ENCODE measurements around the gene CEMIP.

The CEMIP gene

DNA sequence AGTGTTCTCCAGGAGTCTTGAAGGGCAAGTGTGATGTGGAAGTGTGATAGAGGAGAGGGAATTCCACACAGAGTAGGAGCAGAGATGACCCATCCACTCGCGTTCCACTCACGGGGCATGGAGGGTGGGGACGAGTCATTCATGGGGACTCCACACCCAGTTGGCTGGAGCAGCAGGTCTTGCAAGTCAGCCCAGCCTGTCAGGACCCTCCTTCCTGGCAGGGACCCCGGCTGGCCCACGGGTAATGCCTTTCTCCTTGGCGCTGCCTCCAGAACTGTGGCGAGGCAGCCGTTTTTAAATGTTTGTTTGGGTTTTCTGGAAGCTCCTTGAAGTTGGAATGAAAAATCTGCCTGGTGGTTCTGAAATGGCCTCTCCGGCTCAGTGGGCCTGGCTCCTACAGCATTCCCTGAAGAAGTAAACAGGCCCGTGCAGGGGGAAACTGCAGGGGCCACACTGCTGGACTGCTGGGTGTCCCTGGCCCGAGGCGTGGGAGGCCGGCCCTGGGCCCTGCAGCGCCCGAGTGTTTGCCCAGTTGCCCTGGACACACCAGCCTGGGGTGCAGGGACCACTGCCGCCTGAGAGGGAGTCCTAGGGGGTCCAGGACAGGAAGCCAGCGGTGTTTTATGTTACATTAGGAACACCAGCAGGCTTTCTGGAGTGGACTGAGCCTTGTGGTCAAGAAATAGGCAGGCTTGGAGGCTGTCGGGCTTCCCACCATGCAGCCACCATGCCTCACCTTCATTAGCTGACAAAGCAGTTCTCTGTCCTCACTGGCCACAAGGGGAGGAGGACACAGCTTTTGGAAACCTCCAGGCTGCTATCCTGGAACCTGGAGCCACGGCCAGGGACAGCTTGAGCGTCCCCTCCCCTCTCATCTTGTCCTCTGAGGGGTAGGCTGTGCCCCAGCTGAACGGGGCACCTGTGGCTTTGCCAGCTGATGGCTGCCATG, 61.3 kb downstream of the CEMIP start:
- TF ChIP-seq ZNF600 (tag by site-specific recombination; IDR thresholded peaks at IDR 0.05) = no peak
- no peak for TF ChIP-seq ZBTB17 (tag by site-specific recombination; IDR thresholded peaks at IDR 0.05)
- TF ChIP-seq ZFP69B (tag by site-specific recombination; IDR thresholded peaks at IDR 0.05) = no peak
- TF ChIP-seq ZNF488 (tag by site-specific recombination; IDR thresholded peaks at IDR 0.05) = no peak
- no peak for TF ChIP-seq ZFP37 (tag by site-specific recombination; IDR thresholded peaks at IDR 0.05)
- TF ChIP-seq ZNF548 (tag by site-specific recombination; IDR thresholded peaks at IDR 0.05) = no peak
- no peak for TF ChIP-seq KLF1 (tag by site-specific recombination; IDR thresholded peaks at IDR 0.05)
- TF ChIP-seq ZFP3 (tag by site-specific recombination; IDR thresholded peaks at IDR 0.05; ENCODE audit: low read depth) = no peak
- TF ChIP-seq ZNF16 (tag by site-specific recombination; IDR thresholded peaks at IDR 0.05; ENCODE audit: low read depth) = no peak
- Histone ChIP-seq H3K4me1 (ENCODE audit: control insufficient read depth, insufficient read depth, low read length) (no peaks in the 10 kb centered on the region), H3K36me3 (ENCODE audit: control insufficient read depth in 2 of 2, insufficient read depth in 1 of 2, low read length in 2 of 2) (no peaks in the 10 kb centered on the region), H3K27ac (ENCODE audit: extremely low read depth, low read depth, low read length) (no peak overlapping the region), H3K4me3 (ENCODE audit: low read depth, low read length) (no peak overlapping the region), H3K9me3 (ENCODE audit: control insufficient read depth, insufficient read depth, low read depth, low read length) (no peaks in the 10 kb centered on the region)
- ChIA-PET POLR2A (no interaction called here), CTCF (no interaction called here)

GRCh38 chr15:80841541-80841940, 62.4 kb downstream of the CEMIP start:
- no peak overlapping the region for H3K27ac ChIP-seq (ENCODE audit: extremely low read depth, low read depth, low read length)
- POLR2A ChIA-PET = no interaction called here
- TF ChIP-seq ZNF555 (tag by site-specific recombination; conservative IDR thresholded peaks at IDR 0.05) (no peak), ZNF175 (tag by site-specific recombination; IDR thresholded peaks at IDR 0.05) (no peak)
- H3K36me3 ChIP-seq (ENCODE audit: control insufficient read depth in 2 of 2, insufficient read depth in 1 of 2, low read length in 2 of 2) = no peaks in the 10 kb centered on the region
- H3K4me1 ChIP-seq (ENCODE audit: control insufficient read depth, insufficient read depth, low read length) = no peaks in the 10 kb centered on the region
- H3K4me3 ChIP-seq (ENCODE audit: low read depth, low read length) = no peak overlapping the region
- no peaks in the 10 kb centered on the region for H3K9me3 ChIP-seq (ENCODE audit: control insufficient read depth, insufficient read depth, low read depth, low read length)
- CTCF ChIA-PET = no interaction called here

GRCh38 chr15:80844011-80844732, 65.0 kb downstream of the CEMIP start:
- Histone ChIP-seq H3K4me1 (ENCODE audit: control insufficient read depth, insufficient read depth, low read length) (no peaks in the 10 kb centered on the region), H3K27ac (ENCODE audit: extremely low read depth, low read depth, low read length) (no peak overlapping the region), H3K4me3 (ENCODE audit: low read depth, low read length) (no peak overlapping the region), H3K9me3 (ENCODE audit: control insufficient read depth, insufficient read depth, low read depth, low read length) (no peaks in the 10 kb centered on the region), H3K36me3 (ENCODE audit: control insufficient read depth in 2 of 2, insufficient read depth in 1 of 2, low read length in 2 of 2) (no peaks in the 10 kb centered on the region)
- ChIA-PET POLR2A (no interaction called here), CTCF (interaction anchor here (0.6 kb wide), 1 partner anchor 202 kb away, joined by 3 read pairs; no protein-coding TSS in a partner anchor)
- TF ChIP-seq RBAK (tag by site-specific recombination; IDR thresholded peaks at IDR 0.05) (no peak), ZNF157 (tag by site-specific recombination; IDR thresholded peaks at IDR 0.05) (no peak), ZBTB20 (tag by site-specific recombination; IDR thresholded peaks at IDR 0.05) (no peak), ZNF558 (tag by site-specific recombination; IDR thresholded peaks at IDR 0.05) (no peak), ZNF423 (tag by site-specific recombination; IDR thresholded peaks at IDR 0.05) (no peak), ZNF664 (tag by site-specific recombination; IDR thresholded peaks at IDR 0.05) (no peak), KLF10 (tag by site-specific recombination; IDR thresholded peaks at IDR 0.05) (no peak), ZNF776 (tag by site-specific recombination; IDR thresholded peaks at IDR 0.05; ENCODE audit: borderline replicate concordance) (no peak)
- TF ChIP-seq, protein P1, sequence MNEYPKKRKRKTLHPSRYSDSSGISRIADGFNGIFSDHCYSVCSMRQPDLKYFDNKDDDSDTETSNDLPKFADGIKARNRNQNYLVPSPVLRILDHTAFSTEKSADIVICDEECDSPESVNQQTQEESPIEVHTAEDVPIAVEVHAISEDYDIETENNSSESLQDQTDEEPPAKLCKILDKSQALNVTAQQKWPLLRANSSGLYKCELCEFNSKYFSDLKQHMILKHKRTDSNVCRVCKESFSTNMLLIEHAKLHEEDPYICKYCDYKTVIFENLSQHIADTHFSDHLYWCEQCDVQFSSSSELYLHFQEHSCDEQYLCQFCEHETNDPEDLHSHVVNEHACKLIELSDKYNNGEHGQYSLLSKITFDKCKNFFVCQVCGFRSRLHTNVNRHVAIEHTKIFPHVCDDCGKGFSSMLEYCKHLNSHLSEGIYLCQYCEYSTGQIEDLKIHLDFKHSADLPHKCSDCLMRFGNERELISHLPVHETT (tag by site-specific recombination; IDR thresholded peaks at IDR 0.05) = no peak
- TF ChIP-seq, protein P2, sequence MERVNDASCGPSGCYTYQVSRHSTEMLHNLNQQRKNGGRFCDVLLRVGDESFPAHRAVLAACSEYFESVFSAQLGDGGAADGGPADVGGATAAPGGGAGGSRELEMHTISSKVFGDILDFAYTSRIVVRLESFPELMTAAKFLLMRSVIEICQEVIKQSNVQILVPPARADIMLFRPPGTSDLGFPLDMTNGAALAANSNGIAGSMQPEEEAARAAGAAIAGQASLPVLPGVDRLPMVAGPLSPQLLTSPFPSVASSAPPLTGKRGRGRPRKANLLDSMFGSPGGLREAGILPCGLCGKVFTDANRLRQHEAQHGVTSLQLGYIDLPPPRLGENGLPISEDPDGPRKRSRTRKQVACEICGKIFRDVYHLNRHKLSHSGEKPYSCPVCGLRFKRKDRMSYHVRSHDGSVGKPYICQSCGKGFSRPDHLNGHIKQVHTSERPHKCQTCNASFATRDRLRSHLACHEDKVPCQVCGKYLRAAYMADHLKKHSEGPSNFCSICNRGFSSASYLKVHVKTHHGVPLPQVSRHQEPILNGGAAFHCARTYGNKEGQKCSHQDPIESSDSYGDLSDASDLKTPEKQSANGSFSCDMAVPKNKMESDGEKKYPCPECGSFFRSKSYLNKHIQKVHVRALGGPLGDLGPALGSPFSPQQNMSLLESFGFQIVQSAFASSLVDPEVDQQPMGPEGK (tag by site-specific recombination; IDR thresholded peaks at IDR 0.05) = no peak
- TF ChIP-seq, protein P3, sequence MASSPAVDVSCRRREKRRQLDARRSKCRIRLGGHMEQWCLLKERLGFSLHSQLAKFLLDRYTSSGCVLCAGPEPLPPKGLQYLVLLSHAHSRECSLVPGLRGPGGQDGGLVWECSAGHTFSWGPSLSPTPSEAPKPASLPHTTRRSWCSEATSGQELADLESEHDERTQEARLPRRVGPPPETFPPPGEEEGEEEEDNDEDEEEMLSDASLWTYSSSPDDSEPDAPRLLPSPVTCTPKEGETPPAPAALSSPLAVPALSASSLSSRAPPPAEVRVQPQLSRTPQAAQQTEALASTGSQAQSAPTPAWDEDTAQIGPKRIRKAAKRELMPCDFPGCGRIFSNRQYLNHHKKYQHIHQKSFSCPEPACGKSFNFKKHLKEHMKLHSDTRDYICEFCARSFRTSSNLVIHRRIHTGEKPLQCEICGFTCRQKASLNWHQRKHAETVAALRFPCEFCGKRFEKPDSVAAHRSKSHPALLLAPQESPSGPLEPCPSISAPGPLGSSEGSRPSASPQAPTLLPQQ (tag by site-specific recombination; IDR thresholded peaks at IDR 0.05) = no peak

All from HEK293 (cell line).